Glomerular visceral epithelial cell (primary cell): Measurements from ENCODE around the gene ACACB.

Experiments used
- DNase-seq: peaks from one replicate; pipeline ENCODE4 v3.0.0-alpha.2; 2016; ENCODE audit errors: extremely low spot score

The ACACB gene

DNA sequence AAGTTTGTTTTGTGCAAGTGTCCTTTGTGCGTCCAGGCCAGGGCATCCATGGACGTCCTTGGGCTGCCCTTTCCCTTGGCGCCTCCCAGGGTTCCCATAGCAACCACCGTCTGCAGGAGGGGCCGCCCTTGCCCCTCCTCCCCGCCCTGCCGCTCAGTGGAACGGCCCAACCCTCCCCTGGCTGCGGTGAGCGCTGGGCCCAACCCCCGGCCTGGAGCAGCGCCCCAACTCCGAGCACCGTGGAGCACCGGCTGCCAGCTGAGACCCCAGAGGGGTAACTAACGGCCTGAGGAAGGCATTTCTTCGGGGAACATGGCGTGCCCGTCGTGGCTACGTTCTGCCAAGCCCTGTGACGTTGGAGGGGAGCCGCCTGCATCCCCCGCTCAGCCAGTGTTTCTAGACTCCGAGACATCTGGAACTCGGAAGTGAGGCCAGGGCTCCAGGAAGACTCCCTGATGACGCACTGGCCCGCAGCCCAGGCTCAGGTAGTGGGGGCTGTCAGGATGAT lies 5.3 kb upstream of the ACACB start:
- DNase-seq = peak; percentile 63

DNA sequence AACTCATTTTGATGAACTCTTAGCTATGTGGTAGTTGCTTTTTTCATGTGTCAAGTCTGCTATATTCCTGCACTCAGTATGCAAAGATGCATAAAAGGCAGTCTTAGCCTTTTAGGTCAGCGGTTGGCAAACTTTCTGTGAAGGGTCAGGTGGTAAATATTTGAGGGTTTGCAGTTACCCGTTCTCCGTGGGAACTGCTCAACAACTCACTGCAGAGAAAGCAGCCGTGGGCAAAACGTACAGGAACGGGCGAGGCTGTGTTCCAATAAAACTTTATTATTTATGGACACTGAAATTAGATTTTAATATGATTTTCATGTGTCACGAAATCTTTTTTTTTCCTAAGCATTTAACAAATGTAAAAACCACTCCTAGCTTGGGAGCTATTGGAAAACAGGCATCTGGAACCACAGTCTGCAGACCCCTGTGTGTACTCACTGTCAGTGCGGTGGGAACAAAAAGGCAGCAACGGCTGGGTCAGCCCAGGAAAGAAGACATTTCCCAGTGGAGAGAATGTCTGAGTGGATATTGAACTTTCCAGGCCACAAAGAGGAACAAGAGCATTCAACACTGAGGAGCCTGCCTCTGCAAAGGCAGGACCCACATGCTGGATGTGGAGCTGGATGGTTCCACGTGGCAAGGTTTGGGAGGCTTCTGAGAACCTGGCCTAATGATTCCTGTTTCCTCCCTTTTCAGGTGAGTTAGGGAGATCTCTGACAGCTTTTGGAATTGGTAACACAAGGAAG lies 3.5 kb upstream of the ACACB start:
- DNase-seq = no peak

DNA sequence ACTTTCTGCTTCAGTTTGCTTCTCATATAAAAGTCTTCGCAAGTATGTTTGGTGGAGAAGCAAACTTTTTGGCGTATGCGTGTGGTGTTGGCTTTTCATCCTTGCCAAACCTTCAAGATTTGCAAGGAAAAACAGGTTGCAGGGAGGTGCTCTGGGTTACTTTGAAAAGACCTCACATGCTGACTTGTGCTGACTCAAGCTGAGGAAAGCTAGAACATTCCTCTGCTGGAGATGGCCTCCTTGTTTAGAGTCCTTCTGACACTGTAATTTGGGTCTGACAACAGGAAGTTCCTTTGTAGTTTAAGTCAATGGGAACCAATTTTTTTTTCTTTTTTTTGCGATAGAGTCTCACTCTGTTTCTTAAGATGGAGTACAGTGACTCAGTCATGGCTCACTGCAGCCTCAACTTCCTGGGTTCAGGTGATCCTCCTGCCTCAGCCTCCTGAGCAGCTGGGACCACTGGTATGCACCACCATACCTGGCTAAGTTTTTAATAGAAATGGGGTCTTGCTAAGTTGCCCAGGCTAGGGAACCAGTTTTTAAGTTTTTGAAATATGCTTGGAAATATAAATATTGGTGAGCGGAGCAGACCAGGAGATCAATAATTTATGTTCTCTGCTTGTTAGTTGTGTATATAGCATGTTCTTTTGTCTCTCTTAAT lies 2.6 kb upstream of the ACACB start:
- DNase-seq = no peak

DNA sequence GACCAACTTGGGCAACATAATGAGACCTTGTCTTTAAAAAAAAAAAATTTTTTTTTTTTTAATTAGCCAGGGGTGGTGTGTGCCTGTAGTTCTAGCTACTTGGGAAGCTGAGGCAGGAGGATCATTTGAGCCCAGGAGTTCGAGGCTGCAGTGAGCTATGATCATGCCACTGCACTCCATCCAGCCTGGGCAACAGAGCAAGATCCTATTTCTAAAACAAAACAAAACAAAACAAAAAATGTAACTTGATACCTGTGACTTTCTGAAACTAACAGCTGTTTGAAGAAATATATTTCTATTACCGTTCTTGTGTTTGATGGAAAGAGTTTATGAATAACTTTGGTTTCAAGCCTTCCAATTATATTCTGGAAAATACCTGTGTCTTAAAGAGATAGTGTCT lies 1.7 kb upstream of the ACACB start:
- DNase-seq = no peak

DNA sequence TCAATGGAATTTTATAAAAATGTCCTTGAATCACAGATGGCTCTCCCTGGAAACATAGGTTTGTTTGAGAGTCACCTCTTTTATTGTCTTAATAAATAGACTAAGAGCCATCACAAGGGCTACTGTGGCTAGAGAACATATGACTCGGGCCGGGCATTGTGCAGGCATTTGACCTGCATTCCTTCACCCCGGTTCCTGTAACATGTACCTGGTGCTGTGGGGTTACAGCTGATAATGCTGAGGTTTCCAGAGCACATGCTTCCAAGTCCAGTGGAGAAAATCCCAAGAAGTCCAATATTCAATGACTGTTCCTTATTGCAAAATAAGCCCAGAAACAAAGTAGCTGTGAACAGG lies 1.0 kb upstream of the ACACB start:
- no peak for DNase-seq

DNA sequence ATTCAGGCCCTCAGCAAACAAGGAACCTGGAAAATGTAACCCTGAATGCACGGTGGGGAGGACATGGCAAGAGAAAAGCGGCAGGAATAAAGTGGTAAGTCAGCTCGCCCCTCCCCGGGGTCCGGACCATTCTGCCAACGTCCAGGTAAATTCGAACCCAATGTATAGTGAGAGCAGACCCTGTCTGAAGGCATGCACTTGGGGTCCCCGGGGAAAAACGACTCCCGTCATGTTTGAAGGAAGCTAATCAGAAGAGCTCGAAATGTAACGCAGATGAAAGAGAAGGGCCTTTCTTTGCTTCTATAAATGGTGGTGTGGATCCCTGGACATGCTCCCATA lies 193 bp downstream of the ACACB start:
- no peak for DNase-seq

DNA sequence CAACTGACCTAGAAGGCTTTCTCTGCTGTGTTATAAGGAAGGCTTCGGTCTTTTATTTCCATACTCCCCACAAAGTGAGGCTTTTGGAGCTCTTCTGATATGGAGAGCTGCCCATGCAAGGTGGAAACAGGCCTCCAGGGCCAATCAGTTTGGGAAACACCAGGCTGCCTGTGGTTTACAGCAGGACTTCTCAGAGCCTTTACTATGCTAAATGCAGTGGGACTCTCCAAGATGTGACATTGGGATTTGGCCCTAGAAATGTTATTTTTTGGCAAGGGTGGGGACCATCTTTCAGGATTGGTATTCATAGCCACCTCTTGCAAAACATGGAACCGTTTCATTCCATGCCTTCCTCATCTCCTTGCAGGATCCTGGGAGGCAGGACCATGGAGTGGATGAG lies 3.7 kb downstream of the ACACB start:
- no peak for DNase-seq

DNA sequence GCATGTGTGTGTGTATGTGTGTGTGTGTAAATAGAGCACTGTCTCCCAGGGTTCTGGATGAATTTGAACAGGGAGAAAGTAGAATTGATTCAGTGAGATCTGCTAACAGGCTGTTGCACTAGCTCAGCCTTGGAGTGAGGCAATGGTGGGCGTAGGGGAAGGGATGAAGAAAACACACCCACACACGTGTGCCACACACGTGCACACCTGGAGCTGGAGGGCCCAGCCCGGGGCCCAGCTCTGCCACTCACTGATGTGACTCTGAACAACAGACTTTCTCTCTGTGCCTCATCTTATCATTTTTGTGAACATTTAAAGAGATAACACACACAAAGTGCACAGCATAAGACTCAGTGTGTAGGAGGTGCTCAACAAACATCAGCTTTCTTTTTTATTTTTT lies 4.2 kb downstream of the ACACB start:
- DNase-seq = no peak

DNA sequence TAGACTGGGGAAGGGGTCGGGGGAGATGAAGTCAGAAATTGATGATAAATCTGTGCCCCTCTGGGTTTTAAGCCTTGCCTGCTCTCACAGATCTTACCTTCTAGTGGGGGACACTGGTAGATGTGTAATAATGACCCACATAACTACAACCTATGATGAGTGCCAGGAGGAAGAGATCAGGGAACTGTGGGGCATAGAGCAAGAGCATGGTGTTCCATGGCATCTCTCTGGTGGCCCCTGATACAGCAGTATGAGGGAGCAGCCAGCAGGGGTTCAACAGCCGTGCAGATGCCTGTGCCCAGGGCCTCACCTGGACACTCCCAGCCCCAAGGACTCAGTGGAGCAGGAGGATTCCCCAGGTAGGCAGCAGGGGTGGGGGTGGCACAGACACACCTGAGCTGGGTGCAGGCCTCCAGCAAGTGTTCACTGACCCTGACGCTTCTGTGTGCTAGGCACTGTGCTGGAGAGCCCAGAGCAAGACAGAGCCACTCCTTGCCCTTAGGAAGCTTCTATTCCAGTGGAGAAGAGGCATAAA lies 5.0 kb downstream of the ACACB start:
- no peak for DNase-seq

DNA sequence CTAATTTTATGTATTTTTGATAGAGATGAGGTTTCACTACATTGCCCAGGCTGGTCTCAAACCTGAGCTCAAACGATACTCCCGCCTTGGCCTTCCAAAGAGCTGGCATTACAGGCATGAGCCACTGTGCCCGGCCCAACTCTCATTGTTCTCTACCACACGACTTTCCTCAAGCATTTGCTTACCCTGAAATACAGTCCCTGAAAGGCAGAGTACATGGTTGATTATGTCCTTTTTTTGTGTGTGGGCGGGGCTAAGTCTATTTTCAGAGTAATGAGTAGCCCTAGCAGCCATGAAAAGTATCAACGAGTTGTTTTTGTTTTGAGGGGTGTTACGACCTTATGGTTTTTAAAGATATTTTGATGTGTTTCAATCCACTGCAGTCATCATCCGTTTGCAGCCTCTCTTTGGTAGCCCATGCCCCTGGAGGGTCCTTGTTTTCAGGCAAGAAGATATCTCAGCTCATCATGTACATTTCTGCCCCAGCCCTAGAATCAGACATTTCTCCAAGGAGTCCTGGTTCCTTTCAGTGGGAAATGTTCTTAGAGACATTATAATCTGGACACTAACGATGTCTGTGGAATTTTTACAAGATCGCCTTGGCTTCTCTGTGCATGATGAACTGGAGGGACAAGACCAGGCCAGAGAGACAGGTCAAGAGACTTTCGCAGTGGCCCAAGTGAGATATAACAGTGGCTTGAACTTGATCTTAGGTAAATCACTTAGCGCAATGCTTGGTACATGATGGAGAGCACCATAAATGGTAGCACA lies 8.7 kb downstream of the ACACB start:
- DNase-seq = no peak

DNA sequence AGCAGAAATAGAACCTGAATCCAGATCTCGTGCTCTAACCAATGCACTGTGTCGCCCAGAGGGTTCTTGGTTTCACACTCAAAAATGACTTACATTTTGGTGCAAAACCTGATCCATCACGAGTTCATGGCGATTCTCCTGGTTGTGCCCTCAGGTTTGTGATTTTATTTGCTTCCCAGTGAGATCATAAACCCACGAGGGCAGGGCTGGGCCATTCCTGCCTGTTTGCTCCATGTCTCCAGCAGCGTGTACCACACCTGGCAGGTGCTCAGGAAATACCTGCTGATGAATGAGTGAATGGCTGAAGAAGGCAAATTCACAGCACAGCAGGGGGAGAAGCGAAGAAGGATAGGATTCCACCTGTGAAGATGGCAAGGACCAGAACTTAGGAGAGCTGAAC lies 9.4 kb downstream of the ACACB start:
- no peak for DNase-seq

DNA sequence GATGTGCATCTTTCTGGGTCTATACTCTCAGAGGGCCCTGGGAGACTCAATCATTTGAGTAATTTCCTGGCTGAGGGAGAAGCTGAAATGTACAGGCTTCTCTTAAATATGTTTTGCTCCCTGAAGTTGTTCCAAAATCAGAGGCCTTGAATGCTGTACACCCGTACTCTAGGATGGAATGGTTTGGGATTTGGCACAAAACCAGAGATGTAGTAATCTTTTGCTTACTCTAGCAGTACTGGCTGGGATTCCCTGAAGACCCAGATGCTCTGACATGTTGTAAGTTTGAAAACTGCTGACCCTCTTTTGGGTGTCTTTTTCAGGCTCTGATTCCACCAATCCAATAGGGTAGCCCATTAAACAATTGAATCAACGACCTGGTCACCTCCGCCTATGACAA lies 10.4 kb downstream of the ACACB start:
- no peak for DNase-seq

DNA sequence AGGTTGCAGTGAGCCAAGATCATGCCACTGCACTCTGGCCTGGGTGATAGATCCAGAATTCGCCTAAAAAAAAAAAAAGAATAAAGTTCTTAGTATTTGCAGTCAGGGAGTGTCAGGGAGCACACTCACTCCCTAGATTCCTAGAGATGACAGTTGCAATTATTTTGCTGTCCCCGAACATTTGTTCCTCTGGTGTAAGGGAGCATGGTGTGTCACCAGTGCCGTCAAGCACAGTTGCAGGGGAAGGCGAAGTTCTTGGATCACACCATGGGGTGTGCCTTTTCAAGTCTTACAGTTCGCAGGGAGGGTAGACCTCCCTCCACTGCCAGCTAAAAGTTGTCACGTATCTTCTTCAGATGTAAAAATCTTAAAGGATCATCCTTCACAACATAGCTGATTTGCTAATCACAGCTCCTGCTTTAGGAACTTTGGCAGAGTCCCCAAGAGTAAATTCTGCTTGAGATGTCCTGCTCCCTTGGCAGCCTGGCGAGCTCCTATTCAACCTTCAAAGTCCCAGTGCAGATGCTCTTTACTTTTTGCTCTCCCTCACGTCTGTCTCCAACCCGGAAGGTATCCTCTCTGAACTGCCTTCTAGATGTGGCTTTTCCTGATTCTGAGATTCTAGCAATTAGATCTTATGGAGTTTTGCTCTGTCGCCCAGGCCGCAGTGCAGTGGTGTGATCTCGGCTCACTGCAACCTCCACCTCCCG lies 11.3 kb downstream of the ACACB start:
- DNase-seq = no peak

DNA sequence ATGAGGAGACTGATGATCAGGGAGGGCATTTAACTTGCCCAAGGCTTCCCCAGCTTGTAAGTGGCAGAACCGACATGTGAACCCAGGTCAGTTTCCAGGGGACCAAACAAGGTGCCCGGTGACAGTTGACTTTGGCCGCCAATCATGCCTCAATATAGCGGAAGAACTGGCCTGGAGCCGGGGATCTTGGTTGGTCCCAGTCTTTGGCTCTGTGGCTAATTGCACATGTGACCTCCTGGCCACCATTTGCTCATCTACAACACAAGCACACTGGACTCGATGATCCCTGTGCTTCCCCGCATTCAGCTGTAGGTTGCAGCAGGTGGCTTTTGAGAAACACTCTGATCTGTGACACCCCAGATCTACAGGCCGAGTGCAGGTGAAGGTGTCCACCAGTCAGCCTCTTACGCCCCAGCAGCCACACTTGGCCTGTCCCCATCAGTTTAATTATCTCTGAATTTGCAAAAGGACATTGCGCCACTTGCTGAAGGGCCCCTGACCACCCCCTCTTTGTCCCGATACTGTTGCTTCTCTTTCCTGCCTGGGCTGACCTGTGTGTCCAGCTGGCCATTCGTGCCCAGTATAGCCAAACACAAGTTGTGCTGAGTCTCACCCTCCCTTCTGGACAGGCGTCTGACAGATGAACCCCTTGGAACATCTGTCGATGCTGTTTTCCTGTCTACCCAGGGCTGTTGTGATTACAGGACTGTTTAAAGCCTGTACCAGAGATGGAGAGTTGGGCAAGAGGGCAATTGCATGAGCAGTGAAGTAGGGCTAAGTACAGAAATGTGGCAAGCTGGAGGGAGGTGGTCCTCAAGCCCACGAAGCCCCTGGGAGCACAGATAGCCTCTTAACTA lies 14.1 kb downstream of the ACACB start:
- DNase-seq = no peak

DNA sequence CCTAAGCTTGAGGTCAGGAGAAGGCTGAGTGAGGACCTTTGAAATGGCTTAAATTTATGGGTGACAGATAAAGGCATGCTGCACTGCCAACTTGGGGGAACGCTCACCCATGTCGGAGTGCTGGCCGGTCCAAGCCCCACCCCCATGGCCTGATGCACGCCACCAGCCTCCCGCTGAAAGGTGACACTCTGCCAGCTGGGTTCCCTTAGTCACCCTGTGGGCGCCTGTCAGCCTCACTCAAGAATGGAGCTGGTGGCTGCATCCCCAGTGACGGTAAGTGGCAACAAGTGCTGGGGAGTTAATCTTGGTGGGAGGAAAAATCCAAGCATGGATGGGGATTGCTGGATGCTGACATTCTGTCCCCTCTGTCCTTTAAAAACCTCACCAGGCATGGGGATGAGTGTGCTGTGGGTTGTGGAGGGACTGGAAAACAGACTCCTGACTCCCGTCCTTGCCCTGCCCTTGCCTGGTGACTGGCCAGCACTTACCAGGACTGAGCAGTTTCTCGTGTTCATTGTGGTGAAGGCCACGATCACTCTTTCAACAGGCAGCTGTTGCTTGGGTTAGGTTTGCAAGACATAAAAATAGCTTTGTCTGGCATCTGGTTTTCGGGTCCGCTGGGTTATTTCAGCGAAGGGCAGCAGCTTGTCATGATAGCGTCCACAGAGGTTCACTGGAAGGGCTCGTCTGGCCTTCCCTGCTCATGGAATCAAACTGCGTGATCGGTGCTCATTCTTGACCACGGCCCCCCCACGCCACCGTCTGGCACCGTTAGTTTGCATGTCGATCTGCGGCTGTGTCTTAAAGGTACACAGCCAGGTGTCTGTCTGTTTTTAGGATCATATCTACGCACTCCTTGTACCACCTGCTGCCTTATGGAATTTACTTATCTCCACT lies 15.0 kb downstream of the ACACB start:
- DNase-seq = no peak

DNA sequence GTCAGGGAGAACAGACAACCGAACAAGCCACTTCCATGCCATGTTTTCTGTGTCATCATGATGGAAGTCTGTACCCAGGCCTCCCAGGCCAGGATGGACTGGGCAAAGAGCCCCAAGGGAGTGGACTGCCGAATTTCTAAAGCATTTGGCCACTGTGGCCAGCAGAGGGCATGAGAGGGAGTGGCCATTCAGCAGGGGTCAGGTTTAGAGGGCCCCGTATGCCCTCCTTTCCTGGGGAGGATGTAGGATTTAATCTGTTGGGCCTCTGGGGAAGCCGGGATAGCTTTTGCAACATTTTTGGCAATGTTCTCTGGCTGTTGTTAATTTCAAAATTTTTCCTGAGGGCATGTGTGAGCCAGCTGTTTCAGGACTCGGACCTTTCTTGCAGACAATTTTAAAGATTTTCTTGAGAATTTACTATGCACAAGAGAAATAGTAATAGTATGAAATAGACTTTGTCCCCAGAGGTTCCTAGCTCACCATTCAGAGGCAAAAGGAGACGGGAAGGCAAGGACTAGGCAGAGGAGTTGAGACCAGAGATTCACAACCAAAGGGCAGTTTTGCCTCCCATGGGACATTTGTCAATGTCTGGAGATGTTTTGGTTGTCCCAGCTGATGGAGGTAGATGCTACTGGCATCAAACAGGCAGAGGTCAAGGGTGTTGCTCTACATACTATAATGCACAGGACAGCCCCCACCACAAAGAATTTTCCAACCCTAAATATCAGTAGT lies 18.0 kb downstream of the ACACB start:
- no peak for DNase-seq

DNA sequence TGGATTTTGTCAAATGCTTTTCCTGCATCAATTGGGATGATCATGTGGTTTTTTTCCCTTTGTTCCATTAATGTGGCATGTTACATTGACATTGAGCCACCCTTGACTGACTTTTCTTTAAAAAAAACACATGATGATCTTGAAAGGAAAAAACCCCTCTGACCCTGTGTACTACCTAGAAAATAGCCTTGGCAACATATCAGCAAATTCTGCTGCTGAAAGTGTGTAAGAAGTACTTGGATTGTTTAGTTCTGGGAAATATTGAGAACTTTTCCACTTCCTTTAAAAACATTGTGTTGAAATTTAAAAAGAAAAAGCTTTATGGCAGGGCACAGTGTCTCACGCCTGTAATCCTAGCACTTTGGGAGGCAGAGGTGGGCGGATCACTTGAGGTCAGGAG lies 20.7 kb downstream of the ACACB start:
- no peak for DNase-seq

DNA sequence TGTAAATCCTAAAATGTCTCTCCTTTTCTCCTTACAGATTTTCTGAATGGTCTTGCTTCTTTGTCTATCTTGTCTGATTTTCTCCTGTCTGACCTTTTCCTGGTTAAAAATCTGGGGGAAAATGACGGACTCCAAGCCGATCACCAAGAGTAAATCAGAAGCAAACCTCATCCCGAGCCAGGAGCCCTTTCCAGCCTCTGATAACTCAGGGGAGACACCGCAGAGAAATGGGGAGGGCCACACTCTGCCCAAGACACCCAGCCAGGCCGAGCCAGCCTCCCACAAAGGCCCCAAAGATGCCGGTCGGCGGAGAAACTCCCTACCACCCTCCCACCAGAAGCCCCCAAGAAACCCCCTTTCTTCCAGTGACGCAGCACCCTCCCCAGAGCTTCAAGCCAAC lies 23.0 kb downstream of the ACACB start:
- DNase-seq = no peak

DNA sequence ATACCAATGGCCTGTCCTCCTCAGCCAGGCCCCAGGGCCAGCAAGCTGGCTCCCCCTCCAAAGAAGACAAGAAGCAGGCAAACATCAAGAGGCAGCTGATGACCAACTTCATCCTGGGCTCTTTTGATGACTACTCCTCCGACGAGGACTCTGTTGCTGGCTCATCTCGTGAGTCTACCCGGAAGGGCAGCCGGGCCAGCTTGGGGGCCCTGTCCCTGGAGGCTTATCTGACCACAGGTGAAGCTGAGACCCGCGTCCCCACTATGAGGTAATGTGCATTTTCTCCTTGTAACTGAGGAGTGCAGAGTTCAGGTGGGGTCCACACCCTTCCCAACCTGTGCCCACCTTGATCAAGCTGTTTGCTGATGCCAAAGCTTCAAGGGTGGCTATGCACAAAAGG lies 23.4 kb downstream of the ACACB start:
- DNase-seq = no peak
